Effector memory CD8-positive, alpha-beta T cell (primary cell): ENCODE data around the gene ZMIZ1.

Experiments
- ATAC-seq: fragments of 150-1000 bp; cut with Tn5 transposase; replicated peaks from 2 replicates; pipeline ENCODE4 v1.10.0; 2021; ENCODE audit warnings: mild to moderate bottlenecking, moderate library complexity
- DNase-seq, 3 experiments: peaks; one replicate each; pipeline ENCODE4 v3.0.0; 2021
- H3K27ac Mint-ChIP-seq, 2 donors: one replicate each; pipeline ENCODE4 v1.8.0; 2022; ENCODE audit warnings: mild to moderate bottlenecking in 2 of 2, mixed read lengths in 2 of 2, moderate library complexity in 2 of 2
- H3K27me3 Mint-ChIP-seq, 2 donors: one replicate each; pipeline ENCODE4 v1.8.0; 2022; ENCODE audit warnings: mixed read lengths in 2 of 2
- H3K36me3 Mint-ChIP-seq: one replicate; pipeline ENCODE4 v1.8.0; 2022; ENCODE audit warnings: mild to moderate bottlenecking, moderate library complexity, mixed read lengths; ENCODE audit not compliant: insufficient read depth
- H3K4me1 Mint-ChIP-seq, 2 donors: one replicate each; pipeline ENCODE4 v1.8.0; 2022; ENCODE audit warnings: low read depth in 2 of 2, mixed read lengths in 2 of 2
- H3K4me3 Mint-ChIP-seq, 2 donors: one replicate each; pipeline ENCODE4 v1.8.0; 2022; ENCODE audit warnings: mild to moderate bottlenecking in 2 of 2, mixed read lengths in 2 of 2, moderate library complexity in 2 of 2
- H3K9me3 Mint-ChIP-seq, 2 donors: one replicate each; pipeline ENCODE4 v1.8.0; 2022; ENCODE audit warnings: mixed read lengths in 2 of 2

ZMIZ1 gene

GRCh38 chr10:79059859-79060379, 8.8 kb upstream of the ZMIZ1 start:
- ATAC-seq, result no peak
- H3K9me3 Mint-ChIP-seq, result no peaks in the 10 kb centered on the region
- peaks cover 3% of the 10 kb centered on the region for H3K36me3 Mint-ChIP-seq
- no peak for DNase-seq
- H3K27me3 Mint-ChIP-seq, result peaks cover 9 to 34% of the 10 kb centered on the region in 2 donors
- no peak overlapping the region for H3K4me3 Mint-ChIP-seq
- H3K4me1 Mint-ChIP-seq, result peaks cover 4 to 21% of the 10 kb centered on the region in 2 donors
- H3K27ac Mint-ChIP-seq, result no peak overlapping the region

GRCh38 chr10:79060641-79061255, 8.0 kb upstream of the ZMIZ1 start:
- Mint-ChIP-seq H3K9me3 (no peaks in the 10 kb centered on the region), H3K36me3 (peaks cover 3% of the 10 kb centered on the region), H3K27me3 (peaks cover 9 to 34% of the 10 kb centered on the region in 2 donors), H3K4me1 (peaks cover 5 to 28% of the 10 kb centered on the region in 2 donors), H3K4me3 (no peak overlapping the region), H3K27ac (no peak overlapping the region)
- no peak for DNase-seq
- ATAC-seq, result no peak

- H3K27ac Mint-ChIP-seq, result peak overlapping the region in 1 of 2 donors; percentile 38
- ATAC-seq, result no peak
- H3K4me1 Mint-ChIP-seq, result peaks cover 9 to 33% of the 10 kb centered on the region in 2 donors
- no peak overlapping the region for H3K4me3 Mint-ChIP-seq
- H3K9me3 Mint-ChIP-seq, result no peaks in the 10 kb centered on the region
- H3K36me3 Mint-ChIP-seq, result peaks cover 3% of the 10 kb centered on the region
- peaks cover 9 to 33% of the 10 kb centered on the region in 2 donors for H3K27me3 Mint-ChIP-seq
- DNase-seq, result no peak
These were observed 7.1 kb upstream of the ZMIZ1 start for GRCh38 chr10:79061441-79062315.

GRCh38 chr10:79063071-79063491, 5.7 kb upstream of the ZMIZ1 start:
- Mint-ChIP-seq H3K36me3 (peaks cover 4% of the 10 kb centered on the region), H3K9me3 (no peaks in the 10 kb centered on the region), H3K4me1 (peaks cover 15 to 38% of the 10 kb centered on the region in 2 donors), H3K4me3 (no peak overlapping the region), H3K27me3 (peaks cover 9 to 25% of the 10 kb centered on the region in 2 donors), H3K27ac (peak overlapping the region in 1 of 2 donors; percentile 38)
- DNase-seq, result no peak
- ATAC-seq, result no peak

GRCh38 chr10:79063661-79064492, 4.9 kb upstream of the ZMIZ1 start:
- H3K4me3 Mint-ChIP-seq, result no peak overlapping the region
- peak in 2 of 3 experiments; percentile 16 to 20 for DNase-seq
- ATAC-seq, result peak; percentile 25

GRCh38 chr10:79065091-79065551, 3.6 kb upstream of the ZMIZ1 start:
- ATAC-seq (no peak), DNase-seq (no peak)
- H3K27ac Mint-ChIP-seq, result peak overlapping the region; percentile 62 to 81
- H3K4me3 Mint-ChIP-seq, result peak overlapping the region in 1 of 2 donors; percentile 58
- H3K9me3 Mint-ChIP-seq, result no peaks in the 10 kb centered on the region
- H3K27me3 Mint-ChIP-seq, result peaks cover 9 to 21% of the 10 kb centered on the region in 2 donors
- H3K4me1 Mint-ChIP-seq, result peaks cover 24 to 40% of the 10 kb centered on the region in 2 donors
- peaks cover 10% of the 10 kb centered on the region for H3K36me3 Mint-ChIP-seq

More at GRCh38 chr10:79063661-79064492, 4.9 kb upstream of the ZMIZ1 start:
- H3K4me1 Mint-ChIP-seq, result peaks cover 18 to 40% of the 10 kb centered on the region in 2 donors
- H3K9me3 Mint-ChIP-seq, result no peaks in the 10 kb centered on the region
- peaks cover 9 to 25% of the 10 kb centered on the region in 2 donors for H3K27me3 Mint-ChIP-seq
- peaks cover 10% of the 10 kb centered on the region for H3K36me3 Mint-ChIP-seq
- peak overlapping the region in 1 of 2 donors; percentile 81 for H3K27ac Mint-ChIP-seq

- Mint-ChIP-seq H3K27ac (peak overlapping the region; percentile 62 to 81), H3K36me3 (peaks cover 11% of the 10 kb centered on the region), H3K4me3 (peak overlapping the region in 1 of 2 donors; percentile 58), H3K4me1 (peaks cover 24 to 40% of the 10 kb centered on the region in 2 donors), H3K27me3 (peaks cover 7 to 14% of the 10 kb centered on the region in 2 donors), H3K9me3 (no peaks in the 10 kb centered on the region)
- DNase-seq (no peak), ATAC-seq (no peak)
These were observed 2.9 kb upstream of the ZMIZ1 start for GRCh38 chr10:79065853-79066252.

- no peak for DNase-seq
- H3K27ac Mint-ChIP-seq, result peak overlapping the region; percentile 62 to 81
- peaks cover 15% of the 10 kb centered on the region for H3K36me3 Mint-ChIP-seq
- peaks cover 0 to 6% of the 10 kb centered on the region in 2 donors for H3K27me3 Mint-ChIP-seq
- H3K9me3 Mint-ChIP-seq, result no peaks in the 10 kb centered on the region
- peaks cover 24 to 44% of the 10 kb centered on the region in 2 donors for H3K4me1 Mint-ChIP-seq
- H3K4me3 Mint-ChIP-seq, result peak overlapping the region; percentile 68 to 88
- ATAC-seq, result no peak
These were observed 2.1 kb upstream of the ZMIZ1 start for GRCh38 chr10:79066411-79067240.

- DNase-seq (peak; percentile 77 to 84 (median 79)), ATAC-seq (peak; percentile 39)
- Mint-ChIP-seq H3K27ac (peak overlapping the region; percentile 11 to 54), H3K9me3 (no peaks in the 10 kb centered on the region), H3K27me3 (no peaks in the 10 kb centered on the region), H3K4me1 (peaks cover 23 to 43% of the 10 kb centered on the region in 2 donors), H3K36me3 (peaks cover 15% of the 10 kb centered on the region), H3K4me3 (peak overlapping the region; percentile 68 to 88)
These were observed 1.2 kb upstream of the ZMIZ1 start for GRCh38 chr10:79067241-79068202.

- Mint-ChIP-seq H3K36me3 (peaks cover 15% of the 10 kb centered on the region), H3K9me3 (no peaks in the 10 kb centered on the region), H3K4me3 (peak overlapping the region; percentile 68 to 88), H3K27me3 (no peaks in the 10 kb centered on the region), H3K4me1 (peaks cover 20 to 42% of the 10 kb centered on the region in 2 donors), H3K27ac (peak overlapping the region; percentile 11 to 65)
- ATAC-seq, result no peak
- DNase-seq, result peak in 2 of 3 experiments; percentile 11 to 20
These were observed 584 bp upstream of the ZMIZ1 start for GRCh38 chr10:79068203-79068561.

- DNase-seq, result peak; percentile 25 to 44 (median 38)
- H3K4me1 Mint-ChIP-seq, result peaks cover 24 to 31% of the 10 kb centered on the region in 2 donors
- peak; percentile 9 for ATAC-seq
These were observed 737 bp downstream of the ZMIZ1 start for GRCh38 chr10:79069325-79070080.

More at GRCh38 chr10:79069325-79070080, 737 bp downstream of the ZMIZ1 start:
- peak overlapping the region; percentile 68 to 88 for H3K4me3 Mint-ChIP-seq
- H3K27me3 Mint-ChIP-seq, result no peaks in the 10 kb centered on the region
- no peaks in the 10 kb centered on the region for H3K9me3 Mint-ChIP-seq
- H3K36me3 Mint-ChIP-seq, result peaks cover 15% of the 10 kb centered on the region
- peak overlapping the region; percentile 67 to 83 for H3K27ac Mint-ChIP-seq
